Stomach (tissue), 9 donors: ENCODE results near the gene CXXC1. TPM values are rescaled to one million over a fixed set of nuclear protein-coding genes. Genes with fewer than 3 reads are reported as not detected.

Experiments used
- DNase-seq, 2 donors: peaks; one replicate each; pipeline versions ENCODE4 v3.0.0 to v3.0.0-alpha.2; 2013 to 2019
- H3K27ac ChIP-seq, 5 donors: fragments of 200-600 bp in 4 of 5; sonication (generic) in 4 of 5; one replicate each; pipeline ENCODE4 v1.5.1; 2013 to 2019; ENCODE audit warnings: mild to moderate bottlenecking in 1 of 5, moderate library complexity in 1 of 5
- H3K27me3 ChIP-seq, 3 donors: fragments of 200-600 bp; sonication (generic); one replicate each; pipeline ENCODE4 v1.5.1; 2017 to 2019; ENCODE audit warnings: mixed run types in 1 of 3
- H3K36me3 ChIP-seq, 4 donors: fragments of 200-600 bp; sonication (generic); 1 replicate in 3 of 4; 2 replicates in 1 of 4; pipeline ENCODE4 v1.5.1; 2016 to 2019
- H3K4me1 ChIP-seq, 4 donors: fragments of 200-600 bp; sonication (generic); one replicate each; pipeline ENCODE4 v1.5.1; 2016 to 2019
- H3K4me3 ChIP-seq, 4 donors: fragments of 200-600 bp; sonication (generic) in 3 of 4; one replicate each; pipeline ENCODE4 v1.5.1; 2016 to 2019; ENCODE audit warnings: mild to moderate bottlenecking in 1 of 4
- H3K9me3 ChIP-seq, 4 donors: fragments of 200-600 bp; sonication (generic); one replicate each; pipeline ENCODE4 v1.5.1; 2016 to 2019
- CTCF ChIP-seq, 7 experiments: fragments of 450-650 bp in 4 of 7; fragments of 200-600 bp in 3 of 7; sonication (generic) in 3 of 7; IDR thresholded peaks; one replicate each; pipeline ENCODE4 v1.5.1; 2016 to 2019; ENCODE audit warnings: antibody characterized with exemption in 7 of 7, control low read depth in 2 of 7, mild to moderate bottlenecking in 1 of 7
- EP300 ChIP-seq: sonication (generic); formaldehyde crosslinking; IDR thresholded peaks from one replicate; pipeline ENCODE4 v1.6.1; 2017; ENCODE audit warnings: antibody characterized with exemption
- POLR2A ChIP-seq, 4 donors: fragments of 450-650 bp; IDR thresholded peaks; one replicate each; pipeline ENCODE4 v1.6.1; 2016; ENCODE audit warnings: antibody characterized with exemption in 4 of 4, control low read depth in 2 of 4, mild to moderate bottlenecking in 1 of 4, moderate library complexity in 1 of 4
- POLR2AphosphoS5 ChIP-seq, 3 donors: sonication (generic); formaldehyde crosslinking; IDR thresholded peaks; one replicate each; pipeline ENCODE4 v1.6.1; 2016; ENCODE audit warnings: antibody characterized with exemption in 3 of 3
- WGBS, 5 donors: extraction: QIAGEN DNeasy Blood & Tissue Kit in 3 of 5; methylation state at CpG; one replicate each; pipeline versions ENCODE4 v1.1.5 to v1.1.7; 2013 to 2018; 5-methylcytosine and 5-hydroxymethylcytosine counted together
- intact Hi-C: fragments of 100-400 bp; cut with DNase I; formaldehyde crosslinking; loops from one replicate; pipeline ENCODE4 v1.15.1; 2023; ENCODE audit warnings: low total_unique reads
- polyA plus RNA-seq, 3 donors: library from polyadenylated mRNA; stranded (reverse); fragments of 200-250 nt; gene quantifications; one replicate each; pipeline ENCODE4 v1.2.3, GENCODE V29; 2013
- total RNA-seq, 5 donors: library from RNA; depleted of rRNA; stranded (reverse); fragments of >200 nt; gene quantifications; one replicate each; pipeline versions ENCODE4 v1.1.0 to v1.2.3, GENCODE V29; 2014 to 2016
- donor health status: healthy with polysubstance abuse.
- donor health status: Bipolar disorder and iron deficiency.
- donor health status: healthy.

CXXC1 gene
- total and polyA plus RNA-seq, 8 donors = 31.9 to 195 (median 72.8) TPM

GRCh38 chr18:50330176-50330575 is 42.7 kb upstream of the CXXC1 start:
- TF ChIP-seq POLR2A (IDR thresholded peaks at IDR 0.05) = no peak
- TF ChIP-seq CTCF (IDR thresholded peaks at IDR 0.05) = no peak
- TF ChIP-seq POLR2AphosphoS5 (IDR thresholded peaks at IDR 0.05) = no peak
- no peak for TF ChIP-seq EP300
- Histone ChIP-seq H3K27ac (no peak overlapping the region), H3K9me3 (no peaks in the 10 kb centered on the region), H3K36me3 (no peaks in the 10 kb centered on the region), H3K4me1 (peaks cover 0 to 9% (median 0%) of the 10 kb centered on the region in 4 donors), H3K4me3 (no peak overlapping the region), H3K27me3 (no peaks in the 10 kb centered on the region)
- DNase-seq = no peak
- intact Hi-C loops = no loop called here

GRCh38 chr18:50327983-50328382 is 40.5 kb upstream of the CXXC1 start:
- WGBS, 5 donors = 81 to 92% (median 85%) methylated on average over 3 of the region's 3 CpGs
- Histone ChIP-seq H3K4me1 (peaks cover 0 to 9% (median 0%) of the 10 kb centered on the region in 4 donors), H3K36me3 (no peaks in the 10 kb centered on the region), H3K27me3 (no peaks in the 10 kb centered on the region), H3K27ac (no peak overlapping the region), H3K9me3 (no peaks in the 10 kb centered on the region), H3K4me3 (no peak overlapping the region)
- DNase-seq = no peak
- intact Hi-C loops = no loop called here
- TF ChIP-seq EP300 (no peak), POLR2A (IDR thresholded peaks at IDR 0.05) (no peak), CTCF (IDR thresholded peaks at IDR 0.05) (no peak), POLR2AphosphoS5 (IDR thresholded peaks at IDR 0.05) (no peak)

- no peaks in the 10 kb centered on the region for H3K9me3 ChIP-seq
- no peaks in the 10 kb centered on the region for H3K27me3 ChIP-seq
- DNase-seq = no peak
- intact Hi-C loops = no loop called here
- TF ChIP-seq POLR2AphosphoS5 (IDR thresholded peaks at IDR 0.05) = no peak
- no peak for TF ChIP-seq POLR2A (IDR thresholded peaks at IDR 0.05)
- no peak for TF ChIP-seq CTCF (IDR thresholded peaks at IDR 0.05)
- no peak for TF ChIP-seq EP300
- WGBS, 5 donors = 45 to 61% (median 48%) methylated on average over 5 of the region's 5 CpGs
- H3K4me1 ChIP-seq = no peaks in the 10 kb centered on the region
- H3K27ac ChIP-seq = no peak overlapping the region
- no peaks in the 10 kb centered on the region for H3K36me3 ChIP-seq
- no peak overlapping the region for H3K4me3 ChIP-seq
Measured at GRCh38 chr18:50320719-50321118, 33.2 kb upstream of the CXXC1 start.

- intact Hi-C loops = no loop called here
- no peak for DNase-seq
- TF ChIP-seq CTCF (IDR thresholded peaks at IDR 0.05) = no peak
- no peak for TF ChIP-seq EP300
- no peak for TF ChIP-seq POLR2AphosphoS5 (IDR thresholded peaks at IDR 0.05)
- TF ChIP-seq POLR2A (IDR thresholded peaks at IDR 0.05) = no peak
Measured at GRCh38 chr18:50315100-50315871, 27.8 kb upstream of the CXXC1 start.

More at GRCh38 chr18:50315100-50315871, 27.8 kb upstream of the CXXC1 start:
- WGBS, 5 donors = 54 to 63% (median 61%) methylated on average over 5 of the region's 5 CpGs
- Histone ChIP-seq H3K27me3 (no peaks in the 10 kb centered on the region), H3K9me3 (no peaks in the 10 kb centered on the region), H3K36me3 (no peaks in the 10 kb centered on the region), H3K27ac (no peak overlapping the region), H3K4me1 (no peaks in the 10 kb centered on the region), H3K4me3 (no peak overlapping the region)
